Activated naive CD4-positive, alpha-beta T cell treated with anti-CD3 and anti-CD28 coated beads for 36 hours (primary cell): ENCODE data around the gene ATXN1. TPM values are rescaled to one million over a fixed set of nuclear protein-coding genes. Genes with fewer than 3 reads are reported as not detected.

ENCODE experiments used
- CTCF ChIA-PET: fragments of 350-600 bp; sonication (Branson Sonifier 250); formaldehyde crosslinking; loops from one replicate; lab custom pipeline; 2021; ENCODE audit warnings: antibody characterized with exemption; lab: Charles Lee
- DNase-seq: peaks from one replicate; pipeline ENCODE4 v3.0.0-alpha.2; 2020
- H3K27ac Mint-ChIP-seq: one replicate; pipeline ENCODE4 v1.8.0; 2021; ENCODE audit warnings: mild to moderate bottlenecking, mixed read lengths
- H3K27me3 Mint-ChIP-seq: one replicate; pipeline ENCODE4 v1.8.0; 2021; ENCODE audit warnings: low read depth, mixed read lengths
- H3K36me3 Mint-ChIP-seq: one replicate; pipeline ENCODE4 v1.8.0; 2021; ENCODE audit warnings: low read depth, mixed read lengths
- H3K4me1 Mint-ChIP-seq: one replicate; pipeline ENCODE4 v1.8.0; 2021; ENCODE audit warnings: low read depth, mixed read lengths
- H3K4me3 Mint-ChIP-seq: one replicate; pipeline ENCODE4 v1.8.0; 2021; ENCODE audit warnings: mild to moderate bottlenecking, moderate library complexity, mixed read lengths
- H3K9me3 Mint-ChIP-seq: one replicate; pipeline ENCODE4 v1.8.0; 2021; ENCODE audit warnings: mixed read lengths
- intact Hi-C: fragments of 100-400 bp; cut with micrococcal nuclease; formaldehyde crosslinking; loops from one replicate; pipeline ENCODE4 v1.15.1; 2023
- total RNA-seq, 2 experiments: library from RNA; stranded (reverse); gene quantifications; one replicate each; pipeline ENCODE4 v1.2.3, GENCODE V29; 2021

Gene ATXN1
- total RNA-seq, 2 experiments from 2014 or later, result 9.4 to 12.7 TPM

DNA sequence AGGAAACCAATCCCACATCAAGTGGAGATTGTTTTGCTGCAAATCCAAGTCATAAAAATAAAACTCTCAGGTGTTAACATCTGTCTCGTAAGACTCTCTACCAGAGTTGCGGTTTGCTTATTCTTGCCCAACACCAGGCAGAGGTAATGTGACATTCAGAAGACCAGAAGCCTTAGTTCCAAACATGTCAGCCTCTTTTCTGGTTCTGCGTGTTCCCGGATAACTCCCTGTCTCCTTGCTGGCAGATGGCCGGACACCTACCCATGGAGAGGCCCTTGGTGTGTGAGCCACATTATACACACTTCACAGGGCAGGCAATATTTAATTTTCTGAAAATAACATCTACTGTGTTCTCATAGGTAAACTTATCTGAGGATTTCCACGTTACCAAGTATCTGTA lies 449.5 kb downstream of the ATXN1 start:
- peaks cover under 1% of the 10 kb centered on the region for H3K4me1 Mint-ChIP-seq
- no peak overlapping the region for H3K4me3 Mint-ChIP-seq
- H3K36me3 Mint-ChIP-seq, result no peaks in the 10 kb centered on the region
- H3K27me3 Mint-ChIP-seq, result no peaks in the 10 kb centered on the region
- intact Hi-C loops, result no loop called here
- DNase-seq, result no peak
- no peaks in the 10 kb centered on the region for H3K9me3 Mint-ChIP-seq
- CTCF ChIA-PET, result no interaction called here
- no peak overlapping the region for H3K27ac Mint-ChIP-seq

DNA sequence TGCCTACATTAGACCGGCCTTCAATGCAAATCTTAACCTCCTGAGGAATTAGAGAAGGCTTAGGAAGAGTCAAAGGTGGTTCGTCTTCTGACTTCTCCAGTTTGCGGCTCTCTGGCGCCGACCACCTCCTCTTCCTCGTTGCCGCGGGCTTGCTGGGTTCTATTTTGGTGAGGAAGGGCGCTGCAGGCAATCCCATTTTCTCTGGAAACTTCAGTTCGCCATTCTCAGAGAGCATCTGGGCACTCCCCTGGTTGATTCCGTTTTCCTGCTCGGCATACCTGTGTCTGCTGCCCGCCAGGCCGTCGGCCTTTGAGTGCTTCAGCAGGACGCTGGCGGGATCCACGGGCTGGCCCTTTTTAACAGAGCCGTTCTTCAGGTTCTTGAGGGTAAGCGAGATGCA lies 454.9 kb downstream of the ATXN1 start:
- intact Hi-C loops, result no loop called here
- no peak for DNase-seq
- Mint-ChIP-seq H3K27ac (no peak overlapping the region), H3K4me1 (no peaks in the 10 kb centered on the region), H3K9me3 (no peaks in the 10 kb centered on the region), H3K36me3 (no peaks in the 10 kb centered on the region), H3K27me3 (no peaks in the 10 kb centered on the region), H3K4me3 (no peak overlapping the region)
- CTCF ChIA-PET, result no interaction called here

GRCh38 chr6:16305788-16306187 lies 455.5 kb downstream of the ATXN1 start:
- no peak for DNase-seq
- CTCF ChIA-PET, result no interaction called here
- Mint-ChIP-seq H3K27ac (no peak overlapping the region), H3K36me3 (no peaks in the 10 kb centered on the region), H3K4me3 (no peak overlapping the region), H3K27me3 (no peaks in the 10 kb centered on the region), H3K4me1 (no peaks in the 10 kb centered on the region), H3K9me3 (no peaks in the 10 kb centered on the region)
- intact Hi-C loops, result no loop called here

GRCh38 chr6:16305246-16305725 lies 456.0 kb downstream of the ATXN1 start:
- Mint-ChIP-seq H3K36me3 (no peaks in the 10 kb centered on the region), H3K27me3 (no peaks in the 10 kb centered on the region), H3K27ac (no peak overlapping the region), H3K4me1 (no peaks in the 10 kb centered on the region), H3K4me3 (no peak overlapping the region), H3K9me3 (no peaks in the 10 kb centered on the region)
- CTCF ChIA-PET, result no interaction called here
- intact Hi-C loops, result no loop called here
- no peak for DNase-seq

DNA sequence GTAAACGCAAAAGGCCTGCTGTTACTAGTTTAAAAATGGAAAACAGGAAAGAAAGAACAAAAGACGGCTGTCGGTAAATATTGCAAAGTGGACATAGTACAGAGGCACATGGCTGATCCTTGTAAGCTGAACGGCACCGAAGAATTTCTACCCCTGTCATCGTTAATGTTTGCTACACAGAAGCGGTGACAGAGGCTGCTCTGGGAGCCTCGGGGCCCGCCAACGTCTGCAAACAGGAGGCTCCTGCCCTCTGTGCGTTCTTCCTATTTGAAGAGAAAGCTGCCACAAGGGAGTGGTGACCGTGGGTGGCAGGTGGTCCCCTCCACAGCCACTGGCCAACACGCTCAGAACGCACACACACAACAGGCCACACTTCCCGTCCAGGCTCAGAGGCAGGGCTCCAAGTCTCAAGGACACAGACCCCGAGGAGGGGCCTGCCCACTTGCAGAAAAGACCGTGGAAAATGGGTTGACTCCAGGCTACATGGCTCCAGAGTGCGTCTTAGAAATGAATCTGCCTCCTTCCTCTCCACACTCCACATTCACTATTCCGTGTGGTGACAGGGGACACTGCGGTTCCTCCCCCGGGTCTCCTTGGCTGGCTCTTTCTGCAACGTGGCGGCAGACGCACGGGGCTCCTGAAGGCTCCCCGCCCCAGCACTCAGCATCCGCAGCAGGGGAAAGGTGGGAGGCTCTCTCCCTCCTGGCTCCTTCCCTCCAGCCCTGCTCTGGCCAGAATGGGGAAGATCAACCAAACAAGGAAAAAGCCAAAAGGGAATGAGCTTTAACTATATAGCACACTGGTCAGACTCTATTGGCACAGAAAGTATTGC lies 458.3 kb downstream of the ATXN1 start:
- H3K4me3 Mint-ChIP-seq, result no peak overlapping the region
- intact Hi-C loops, result no loop called here
- no peak for DNase-seq
- no peaks in the 10 kb centered on the region for H3K4me1 Mint-ChIP-seq
- no peaks in the 10 kb centered on the region for H3K36me3 Mint-ChIP-seq
- no peak overlapping the region for H3K27ac Mint-ChIP-seq
- CTCF ChIA-PET, result no interaction called here
- H3K9me3 Mint-ChIP-seq, result no peaks in the 10 kb centered on the region
- no peaks in the 10 kb centered on the region for H3K27me3 Mint-ChIP-seq

- DNase-seq, result no peak
- H3K9me3 Mint-ChIP-seq, result no peaks in the 10 kb centered on the region
- CTCF ChIA-PET, result no interaction called here
- no peaks in the 10 kb centered on the region for H3K4me1 Mint-ChIP-seq
- no peaks in the 10 kb centered on the region for H3K36me3 Mint-ChIP-seq
- intact Hi-C loops, result no loop called here
- H3K27ac Mint-ChIP-seq, result no peak overlapping the region
- no peaks in the 10 kb centered on the region for H3K27me3 Mint-ChIP-seq
- no peak overlapping the region for H3K4me3 Mint-ChIP-seq
Observed at GRCh38 chr6:16301511-16301910, 459.7 kb downstream of the ATXN1 start.

GRCh38 chr6:16299861-16300260 lies 461.4 kb downstream of the ATXN1 start:
- no peaks in the 10 kb centered on the region for H3K9me3 Mint-ChIP-seq
- CTCF ChIA-PET, result interaction anchor here (1.1 to 1.7 kb wide), 2 partner anchors 13 to 32 kb away, joined by 3 to 6 read pairs; no protein-coding TSS in a partner anchor
- no peak overlapping the region for H3K27ac Mint-ChIP-seq
- intact Hi-C loops, result loop anchor here (10.0 kb wide), 1 partner anchor 785 kb away; no protein-coding TSS in a partner anchor
- no peak for DNase-seq
- no peaks in the 10 kb centered on the region for H3K27me3 Mint-ChIP-seq
- no peak overlapping the region for H3K4me3 Mint-ChIP-seq
- H3K4me1 Mint-ChIP-seq, result no peaks in the 10 kb centered on the region
- no peaks in the 10 kb centered on the region for H3K36me3 Mint-ChIP-seq

GRCh38 chr6:16296061-16296670 lies 465.1 kb downstream of the ATXN1 start:
- CTCF ChIA-PET, result no interaction called here
- Mint-ChIP-seq H3K27ac (no peak overlapping the region), H3K4me1 (no peaks in the 10 kb centered on the region), H3K27me3 (no peaks in the 10 kb centered on the region), H3K4me3 (no peak overlapping the region), H3K36me3 (no peaks in the 10 kb centered on the region), H3K9me3 (no peaks in the 10 kb centered on the region)
- no peak for DNase-seq
- intact Hi-C loops, result loop anchor here (10.0 kb wide), 1 partner anchor 789 kb away; no protein-coding TSS in a partner anchor

GRCh38 chr6:16295471-16295870 lies 465.8 kb downstream of the ATXN1 start:
- Mint-ChIP-seq H3K27ac (no peak overlapping the region), H3K4me1 (no peaks in the 10 kb centered on the region), H3K27me3 (no peaks in the 10 kb centered on the region), H3K4me3 (no peak overlapping the region), H3K9me3 (no peaks in the 10 kb centered on the region), H3K36me3 (no peaks in the 10 kb centered on the region)
- intact Hi-C loops, result loop anchor here (10.0 kb wide), 1 partner anchor 789 kb away; no protein-coding TSS in a partner anchor
- no peak for DNase-seq
- CTCF ChIA-PET, result no interaction called here

DNA sequence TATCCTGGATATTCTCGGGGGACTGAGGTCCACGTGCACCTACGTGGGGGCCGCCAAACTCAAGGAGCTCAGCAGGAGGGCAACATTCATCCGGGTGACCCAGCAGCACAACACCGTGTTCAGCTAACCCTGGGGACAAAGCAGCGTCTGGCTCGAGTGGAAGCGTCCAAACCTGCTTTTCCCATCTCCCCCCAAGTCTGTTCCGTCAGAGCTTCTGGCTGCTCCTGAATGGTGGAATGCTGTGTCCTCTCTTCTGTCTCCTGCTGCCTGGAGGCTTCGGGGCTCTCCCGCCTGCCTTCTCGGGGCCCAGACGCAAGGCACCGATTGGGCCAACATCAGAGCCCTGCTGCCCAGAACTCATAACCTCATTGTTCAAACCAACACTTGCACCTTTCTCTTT lies 466.2 kb downstream of the ATXN1 start:
- H3K36me3 Mint-ChIP-seq, result no peaks in the 10 kb centered on the region
- no peaks in the 10 kb centered on the region for H3K27me3 Mint-ChIP-seq
- CTCF ChIA-PET, result no interaction called here
- H3K4me3 Mint-ChIP-seq, result no peak overlapping the region
- H3K9me3 Mint-ChIP-seq, result no peaks in the 10 kb centered on the region
- no peak for DNase-seq
- intact Hi-C loops, result loop anchor here (10.0 kb wide), 1 partner anchor 790 kb away; no protein-coding TSS in a partner anchor
- no peak overlapping the region for H3K27ac Mint-ChIP-seq
- no peaks in the 10 kb centered on the region for H3K4me1 Mint-ChIP-seq

DNA sequence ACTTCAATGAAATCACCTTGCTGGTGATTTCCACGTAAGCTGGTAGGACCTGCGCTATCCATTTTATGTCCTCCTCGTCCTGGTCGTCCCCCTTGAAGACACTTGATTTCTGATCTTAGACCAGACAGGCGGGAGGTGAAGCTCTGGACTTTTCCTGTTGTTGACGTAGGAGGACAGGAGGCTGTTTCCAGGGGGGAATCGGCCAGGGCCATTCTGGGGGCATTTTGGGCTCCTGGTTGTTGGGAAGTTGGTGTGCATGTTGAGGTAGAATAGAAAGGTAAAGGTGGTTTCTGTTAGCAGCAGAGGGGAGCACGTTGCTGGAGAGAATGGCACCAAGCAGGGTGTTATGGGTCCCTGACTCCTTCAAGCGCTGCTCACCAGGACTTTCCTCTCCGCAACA lies 466.9 kb downstream of the ATXN1 start:
- Mint-ChIP-seq H3K4me1 (no peaks in the 10 kb centered on the region), H3K9me3 (no peaks in the 10 kb centered on the region), H3K36me3 (no peaks in the 10 kb centered on the region), H3K4me3 (no peak overlapping the region), H3K27ac (no peak overlapping the region), H3K27me3 (no peaks in the 10 kb centered on the region)
- no peak for DNase-seq
- intact Hi-C loops, result loop anchor here (10.0 kb wide), 1 partner anchor 790 kb away; no protein-coding TSS in a partner anchor
- CTCF ChIA-PET, result no interaction called here

GRCh38 chr6:16292942-16293341 lies 468.3 kb downstream of the ATXN1 start:
- CTCF ChIA-PET, result interaction anchor here (0.6 kb wide), 1 partner anchor 537 kb away, joined by 3 read pairs; no protein-coding TSS in a partner anchor
- Mint-ChIP-seq H3K27me3 (no peaks in the 10 kb centered on the region), H3K4me3 (no peak overlapping the region)

More at GRCh38 chr6:16292942-16293341, 468.3 kb downstream of the ATXN1 start:
- Mint-ChIP-seq H3K9me3 (no peaks in the 10 kb centered on the region), H3K4me1 (no peaks in the 10 kb centered on the region), H3K36me3 (no peaks in the 10 kb centered on the region), H3K27ac (no peak overlapping the region)
- intact Hi-C loops, result loop anchor here (10.0 kb wide), 1 partner anchor 792 kb away; no protein-coding TSS in a partner anchor
- DNase-seq, result no peak
